OCI-LY3 (cell line): Measurements from ENCODE around the gene RRN3.
"Not testable (repeated sequence)": the region's sequence is repeated elsewhere in the genome, so short reads cannot be mapped to it uniquely, and the experiment has no call there.

Experiments
- EZH2phosphoT487 ChIP-seq: fragments of 200-600 bp; shearing (Covaris generic); IDR thresholded peaks from 2 replicates; pipeline ENCODE4 v1.6.1; 2018; ENCODE audit warnings: antibody characterized with exemption, mixed run types, low read depth
- TF ChIP-seq, protein P1 (sequence below): fragments of 200-600, 300-600 bp; sonication (generic); IDR thresholded peaks from 2 replicates; pipeline ENCODE4 v1.5.1; 2014; ENCODE audit warnings: antibody characterized with exemption, low read length, low read depth

DNA sequence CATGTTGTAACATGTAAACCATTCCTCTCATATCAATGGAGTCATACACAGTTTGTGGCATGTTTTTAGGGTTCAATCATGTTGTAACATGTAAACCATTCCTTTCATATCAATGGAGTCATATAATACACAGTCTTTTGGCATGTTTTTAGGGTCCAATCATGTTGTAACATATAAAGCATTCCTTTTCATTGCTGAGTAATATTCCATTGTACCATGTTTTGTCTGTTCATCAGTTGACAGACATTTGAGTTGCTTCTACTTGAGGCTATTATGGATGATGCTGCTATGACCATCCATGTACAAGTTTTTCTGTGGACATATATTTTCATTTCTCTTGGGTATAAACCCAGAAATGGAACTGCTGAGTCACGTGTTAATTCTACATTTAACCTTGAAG lies 13.2 kb downstream of the RRN3 start:
- not testable (repeated sequence) for TF ChIP-seq EZH2phosphoT487
- TF ChIP-seq, protein P1, sequence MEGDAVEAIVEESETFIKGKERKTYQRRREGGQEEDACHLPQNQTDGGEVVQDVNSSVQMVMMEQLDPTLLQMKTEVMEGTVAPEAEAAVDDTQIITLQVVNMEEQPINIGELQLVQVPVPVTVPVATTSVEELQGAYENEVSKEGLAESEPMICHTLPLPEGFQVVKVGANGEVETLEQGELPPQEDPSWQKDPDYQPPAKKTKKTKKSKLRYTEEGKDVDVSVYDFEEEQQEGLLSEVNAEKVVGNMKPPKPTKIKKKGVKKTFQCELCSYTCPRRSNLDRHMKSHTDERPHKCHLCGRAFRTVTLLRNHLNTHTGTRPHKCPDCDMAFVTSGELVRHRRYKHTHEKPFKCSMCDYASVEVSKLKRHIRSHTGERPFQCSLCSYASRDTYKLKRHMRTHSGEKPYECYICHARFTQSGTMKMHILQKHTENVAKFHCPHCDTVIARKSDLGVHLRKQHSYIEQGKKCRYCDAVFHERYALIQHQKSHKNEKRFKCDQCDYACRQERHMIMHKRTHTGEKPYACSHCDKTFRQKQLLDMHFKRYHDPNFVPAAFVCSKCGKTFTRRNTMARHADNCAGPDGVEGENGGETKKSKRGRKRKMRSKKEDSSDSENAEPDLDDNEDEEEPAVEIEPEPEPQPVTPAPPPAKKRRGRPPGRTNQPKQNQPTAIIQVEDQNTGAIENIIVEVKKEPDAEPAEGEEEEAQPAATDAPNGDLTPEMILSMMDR = not testable (repeated sequence)
